CD4-positive, alpha-beta T cell (primary cell): ENCODE measurements around the gene UBE2I. TPM values are rescaled to one million over a fixed set of nuclear protein-coding genes. Genes with fewer than 3 reads are reported as not detected.

ENCODE experiments used
- ATAC-seq: fragments of 200-7000 bp; cut with Tn5 transposase; one replicate; pipeline ENCODE4 v1.10.0; 2022; ENCODE audit warnings: mild to moderate bottlenecking; ENCODE audit not compliant: poor library complexity
- CTCF ChIA-PET: fragments of 350-600 bp; sonication (Branson Sonifier 250); formaldehyde crosslinking; loops from one replicate; lab custom pipeline; 2021; ENCODE audit warnings: antibody characterized with exemption, inconsistent platforms; lab: Charles Lee
- POLR2A ChIA-PET: fragments of 350-600 bp; sonication (Branson Sonifier 250); formaldehyde crosslinking; loops from one replicate; lab custom pipeline; 2021; ENCODE audit warnings: antibody characterized with exemption, inconsistent platforms; lab: Charles Lee
- DNase-seq, 14 experiments: peaks; one replicate each; pipeline ENCODE4 v3.0.0-alpha.2; 2013 to 2020; ENCODE audit warnings: mixed read lengths in 2 of 14
- H3K27ac ChIP-seq, 2 donors: one replicate each; pipeline versions ENCODE4 v1.5.1 to v1.7.0; 2013; ENCODE audit warnings: low read length in 2 of 2, low read depth in 1 of 2, mild to moderate bottlenecking in 1 of 2
- H3K27me3 ChIP-seq, 2 experiments: 1 replicate in 1 of 2; 2 replicates in 1 of 2; pipeline versions ENCODE4 v1.6.1 to v1.7.0; 2013; ENCODE audit warnings: low read length in 2 of 2, control low read depth in 1 of 2, mild to moderate bottlenecking in 1 of 2, moderate library complexity in 1 of 2; ENCODE audit not compliant: insufficient read depth in 2 of 2, control insufficient read depth in 1 of 2
- H3K36me3 ChIP-seq: one replicate; pipeline ENCODE4 v1.6.1; 2013; ENCODE audit warnings: low read length, control low read depth; ENCODE audit not compliant: insufficient read depth
- H3K4me1 ChIP-seq: one replicate; pipeline ENCODE4 v1.6.1; 2013; ENCODE audit warnings: low read length, control low read depth; ENCODE audit not compliant: insufficient read depth
- H3K4me3 ChIP-seq: one replicate; pipeline ENCODE4 v1.5.1; 2013; ENCODE audit warnings: mild to moderate bottlenecking, low read length, moderate library complexity
- H3K9me3 ChIP-seq, 2 experiments: 1 replicate in 1 of 2; 2 replicates in 1 of 2; pipeline versions ENCODE4 v1.6.1 to v1.7.0; 2013; ENCODE audit warnings: low read length in 2 of 2, mild to moderate bottlenecking in 2 of 2, control low read depth in 1 of 2, moderate library complexity in 1 of 2; ENCODE audit not compliant: control insufficient read depth in 1 of 2, insufficient read depth in 1 of 2
- H3K27ac Mint-ChIP-seq: one replicate; pipeline ENCODE4 v1.8.0; 2020; ENCODE audit warnings: mixed read lengths
- H3K27me3 Mint-ChIP-seq: one replicate; pipeline ENCODE4 v1.8.0; 2021; ENCODE audit warnings: mixed read lengths
- H3K36me3 Mint-ChIP-seq: one replicate; pipeline ENCODE4 v1.8.0; 2021; ENCODE audit warnings: low read depth, mixed read lengths
- H3K4me1 Mint-ChIP-seq: one replicate; pipeline ENCODE4 v1.8.0; 2021; ENCODE audit warnings: low read depth, mixed read lengths
- H3K4me3 Mint-ChIP-seq: one replicate; pipeline ENCODE4 v1.8.0; 2020; ENCODE audit warnings: mild to moderate bottlenecking, mixed read lengths
- H3K9me3 Mint-ChIP-seq: one replicate; pipeline ENCODE4 v1.8.0; 2020; ENCODE audit warnings: mixed read lengths
- CTCF ChIP-seq: fragments of 200-600 bp; IDR thresholded peaks from one replicate; pipeline ENCODE4 v1.8.0; 2022; ENCODE audit warnings: antibody characterized with exemption, mild to moderate bottlenecking
- intact Hi-C, 2 experiments: fragments of 100-400 bp; cut with DNase I in 1 of 2; cut with micrococcal nuclease in 1 of 2; formaldehyde crosslinking; loops; one replicate each; pipeline versions ENCODE4 v1.15.1 to v1.9.0; 2023 to 2025; cut with DNase I, micrococcal nuclease
- total RNA-seq, 174 experiments: library from RNA in 2 of 174; stranded (reverse) in 2 of 174; gene quantifications; one replicate each; pipeline ENCODE4 v1.2.3 and lab custom pipeline; 2021 to 2026

The UBE2I gene
- total RNA-seq, 2 experiments from 2014 or later: 247 to 252 TPM

GRCh38 chr16:1279945-1280589, 29.4 kb upstream of the UBE2I start:
- DNase-seq (no peak), ATAC-seq (no peak)
- Mint-ChIP-seq H3K4me1 (no peaks in the 10 kb centered on the region), H3K4me3 (no peak overlapping the region), H3K9me3 (no peaks in the 10 kb centered on the region), H3K27ac (no peak overlapping the region), H3K27me3 (peaks cover 16% of the 10 kb centered on the region), H3K36me3 (no peaks in the 10 kb centered on the region)
- Histone ChIP-seq H3K4me1 (no peaks in the 10 kb centered on the region), H3K27ac (no peak overlapping the region), H3K27me3 (peaks cover 0 to 21% of the 10 kb centered on the region in 2 experiments), H3K36me3 (no peaks in the 10 kb centered on the region), H3K9me3 (no peaks in the 10 kb centered on the region), H3K4me3 (no peak overlapping the region)
- TF ChIP-seq CTCF: no peak
- intact Hi-C loops: no loop called here
- POLR2A ChIA-PET: no interaction called here
- CTCF ChIA-PET: no interaction called here

- H3K4me1 ChIP-seq: no peaks in the 10 kb centered on the region
- H3K27ac Mint-ChIP-seq: no peak overlapping the region
- peaks cover 2 to 21% of the 10 kb centered on the region in 2 experiments for H3K27me3 ChIP-seq
- no peaks in the 10 kb centered on the region for H3K4me1 Mint-ChIP-seq
- ATAC-seq (no peak), DNase-seq (no peak)
- H3K4me3 ChIP-seq: no peak overlapping the region
- H3K4me3 Mint-ChIP-seq: no peak overlapping the region
- POLR2A ChIA-PET: no interaction called here
- no peaks in the 10 kb centered on the region for H3K9me3 Mint-ChIP-seq
- peaks cover 8% of the 10 kb centered on the region for H3K27me3 Mint-ChIP-seq
- intact Hi-C loops: no loop called here
- no peaks in the 10 kb centered on the region for H3K9me3 ChIP-seq
- TF ChIP-seq CTCF: no peak
- no peaks in the 10 kb centered on the region for H3K36me3 ChIP-seq
- CTCF ChIA-PET: no interaction called here
- no peaks in the 10 kb centered on the region for H3K36me3 Mint-ChIP-seq
- no peak overlapping the region for H3K27ac ChIP-seq
Observed at GRCh38 chr16:1280783-1281182, 28.7 kb upstream of the UBE2I start.

DNA sequence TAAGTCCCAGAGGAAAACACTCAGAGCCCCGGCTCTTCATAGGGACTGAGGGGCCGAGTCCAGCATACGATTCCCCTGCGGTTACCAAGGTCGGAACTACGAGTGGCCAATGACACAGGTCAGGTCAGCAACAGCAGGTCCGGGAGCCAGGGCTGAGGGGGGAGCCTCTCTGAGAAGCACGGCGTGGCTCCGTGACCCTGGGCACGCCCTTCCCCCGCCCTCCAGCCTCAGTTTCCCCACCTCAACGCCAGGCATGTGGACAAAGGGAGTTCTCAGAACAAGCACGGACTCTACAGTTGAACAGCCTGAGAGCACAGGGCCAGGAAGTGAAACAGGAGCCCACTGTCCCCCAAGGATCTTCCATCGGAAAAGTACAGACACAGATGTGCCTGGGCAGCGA, 27.9 kb upstream of the UBE2I start:
- Histone ChIP-seq H3K27ac (no peak overlapping the region), H3K4me3 (no peak overlapping the region), H3K36me3 (no peaks in the 10 kb centered on the region), H3K9me3 (no peaks in the 10 kb centered on the region), H3K4me1 (no peaks in the 10 kb centered on the region), H3K27me3 (peaks cover 2 to 14% of the 10 kb centered on the region in 2 experiments)
- Mint-ChIP-seq H3K27me3 (peaks cover 3% of the 10 kb centered on the region), H3K4me3 (no peak overlapping the region), H3K27ac (no peak overlapping the region), H3K9me3 (no peaks in the 10 kb centered on the region), H3K36me3 (no peaks in the 10 kb centered on the region), H3K4me1 (no peaks in the 10 kb centered on the region)
- DNase-seq (no peak), ATAC-seq (no peak)
- no peak for TF ChIP-seq CTCF
- ChIA-PET POLR2A (no interaction called here), CTCF (no interaction called here)
- intact Hi-C loops: no loop called here
